GM21737 (cell line): Measurements from ENCODE around the gene KAT14.
"Not testable (repeated sequence)": the region's sequence is repeated elsewhere in the genome, so short reads cannot be mapped to it uniquely, and the experiment has no call there.

Experiments
- ATAC-seq: cut with Tn5 transposase; IDR thresholded peaks from one replicate; pipeline ENCODE4 v1.9.1; 2021; ENCODE audit warnings: mild to moderate bottlenecking, moderate library complexity; ENCODE audit not compliant: unreplicated experiment

The KAT14 gene

GRCh38 chr20:18156045-18156444 is 18.4 kb downstream of the KAT14 start:
- ATAC-seq = no peak

DNA sequence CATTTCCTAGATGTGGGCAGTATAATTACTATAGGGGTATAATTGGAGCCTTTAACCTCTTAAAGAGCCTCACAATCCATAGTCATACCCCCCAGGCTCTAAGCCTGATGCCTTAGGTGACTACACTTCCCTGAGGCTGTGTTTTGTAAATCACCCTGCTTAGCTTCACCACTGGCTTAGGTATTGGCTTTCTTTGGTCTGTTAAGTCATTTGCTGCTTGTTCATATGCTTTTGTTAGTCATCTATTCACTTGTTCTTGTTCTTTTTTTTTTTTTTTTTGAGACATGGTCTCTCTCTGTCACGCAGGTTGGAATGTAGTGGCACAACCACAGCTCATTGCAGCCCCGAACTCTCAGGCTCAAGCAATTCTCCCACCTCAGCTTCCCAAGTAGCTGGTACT is 26.7 kb downstream of the KAT14 start:
- ATAC-seq = no peak

DNA sequence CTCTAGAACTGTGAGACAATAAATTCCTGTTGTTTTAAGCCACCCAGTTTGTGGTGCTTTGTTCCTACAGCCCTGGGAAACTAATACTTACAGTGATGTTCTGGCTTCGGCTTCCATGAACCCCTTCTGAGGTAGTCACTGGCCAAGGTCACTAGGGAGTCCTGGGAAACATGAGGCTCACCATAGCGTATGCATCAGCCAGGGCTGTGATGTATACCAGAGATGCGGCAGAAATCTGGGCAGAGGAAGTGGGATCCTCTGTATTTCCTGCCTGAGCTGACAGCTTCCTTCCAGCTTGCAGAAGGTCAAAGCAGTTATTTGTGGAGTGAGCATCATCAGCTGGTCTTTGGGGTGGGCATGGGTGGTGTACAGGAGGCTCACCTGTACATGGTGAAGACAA is 27.9 kb downstream of the KAT14 start:
- no peak for ATAC-seq

DNA sequence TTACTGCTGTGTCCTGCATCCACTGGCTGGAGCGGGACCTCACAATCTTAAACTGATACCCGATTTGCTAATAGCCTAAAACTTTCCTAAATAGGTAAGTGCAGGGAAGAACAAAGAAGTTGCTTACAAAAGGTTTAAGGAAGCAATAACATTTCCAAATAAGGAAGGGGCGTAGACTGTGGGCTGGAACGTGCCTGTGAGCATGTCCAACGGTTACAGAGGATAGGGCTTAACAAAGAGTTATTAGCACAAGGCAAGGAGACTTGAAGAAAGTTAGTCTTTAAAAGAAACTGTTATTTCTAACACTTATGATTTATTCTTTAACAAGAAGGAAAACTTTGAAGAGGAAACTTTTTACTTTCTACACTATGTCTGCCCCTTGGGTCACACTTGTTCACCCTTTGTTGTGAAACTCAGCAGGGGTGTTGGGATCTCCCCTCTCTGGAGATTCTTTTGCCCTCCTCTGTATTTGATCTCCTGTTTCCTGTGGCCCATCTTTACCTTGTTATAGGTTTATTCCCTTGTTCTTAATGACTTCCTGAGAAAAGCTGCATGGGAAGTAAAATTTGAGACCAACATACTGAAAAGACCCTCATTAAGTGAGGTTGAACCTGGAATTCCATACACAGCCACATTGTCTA is 28.7 kb downstream of the KAT14 start:
- ATAC-seq = no peak

GRCh38 chr20:18166950-18167349 is 29.3 kb downstream of the KAT14 start:
- no peak for ATAC-seq

GRCh38 chr20:18172379-18172778 is 34.7 kb downstream of the KAT14 start:
- ATAC-seq = no peak

DNA sequence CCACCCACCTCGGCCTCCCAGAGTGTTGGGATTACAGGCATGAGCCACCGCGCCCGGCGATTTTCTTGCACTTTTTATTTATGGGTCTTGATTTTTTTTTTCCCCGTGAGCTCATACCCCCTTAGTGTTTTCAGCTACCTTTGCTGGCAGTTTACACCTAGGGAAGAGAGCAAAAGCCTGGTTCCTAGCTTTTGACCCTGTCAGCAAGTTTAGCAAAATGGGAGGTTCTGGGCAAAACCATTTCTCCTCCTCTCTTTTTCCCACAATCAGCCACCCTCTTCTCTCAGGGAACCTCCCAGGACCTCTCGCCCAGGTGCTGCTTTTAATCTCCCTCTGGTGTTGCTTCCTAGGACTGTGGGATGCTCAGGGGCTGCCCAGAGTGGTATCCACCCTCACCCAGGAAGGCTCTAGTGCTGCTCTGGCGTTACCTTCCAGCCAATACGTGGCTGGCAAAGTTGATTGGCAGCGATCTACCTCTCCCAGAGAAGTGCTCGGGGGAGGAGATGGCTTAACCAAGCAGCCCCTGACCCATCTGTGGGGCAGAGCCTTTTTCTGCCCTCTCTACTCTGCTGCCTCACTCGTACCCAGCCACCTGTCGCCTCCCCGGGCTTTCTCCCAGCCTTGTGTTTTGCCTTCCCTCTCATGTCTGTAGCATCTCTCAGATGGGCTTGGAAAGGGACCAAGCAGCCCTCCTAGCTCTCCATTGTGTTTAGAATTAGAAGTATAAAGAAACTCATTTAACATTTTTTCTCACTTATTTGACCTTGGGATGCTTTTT is 37.4 kb downstream of the KAT14 start:
- no peak for ATAC-seq

- ATAC-seq = no peak
Measured at GRCh38 chr20:18176318-18176785, 38.7 kb downstream of the KAT14 start.

GRCh38 chr20:18180366-18180765 is 42.7 kb downstream of the KAT14 start:
- not testable (repeated sequence) for ATAC-seq

- ATAC-seq = no peak
Measured at GRCh38 chr20:18180815-18181214, 43.2 kb downstream of the KAT14 start.

- no peak for ATAC-seq
Measured at GRCh38 chr20:18187020-18187419, 49.4 kb downstream of the KAT14 start.

DNA sequence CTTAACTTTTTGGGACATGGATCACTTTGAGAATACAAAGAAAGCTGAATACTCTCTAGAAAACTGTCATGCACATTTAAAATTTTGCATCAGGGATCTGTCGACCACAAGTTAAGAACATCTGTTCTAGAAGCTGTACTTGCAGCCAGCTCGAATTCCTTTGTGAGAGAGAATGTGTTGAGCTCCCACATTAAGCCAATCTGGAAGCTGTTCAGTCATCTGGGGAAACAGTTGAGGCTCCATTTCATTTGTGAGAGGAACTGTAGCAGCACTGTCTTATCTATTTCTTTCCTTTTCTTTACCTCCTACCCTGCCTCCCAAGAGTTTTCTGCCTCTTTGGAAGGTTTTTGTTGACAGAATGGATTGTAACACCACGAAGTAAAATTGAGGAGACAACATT is 50.8 kb downstream of the KAT14 start:
- ATAC-seq = no peak

GRCh38 chr20:18190338-18191233 is 52.9 kb downstream of the KAT14 start:
- ATAC-seq = no peak

DNA sequence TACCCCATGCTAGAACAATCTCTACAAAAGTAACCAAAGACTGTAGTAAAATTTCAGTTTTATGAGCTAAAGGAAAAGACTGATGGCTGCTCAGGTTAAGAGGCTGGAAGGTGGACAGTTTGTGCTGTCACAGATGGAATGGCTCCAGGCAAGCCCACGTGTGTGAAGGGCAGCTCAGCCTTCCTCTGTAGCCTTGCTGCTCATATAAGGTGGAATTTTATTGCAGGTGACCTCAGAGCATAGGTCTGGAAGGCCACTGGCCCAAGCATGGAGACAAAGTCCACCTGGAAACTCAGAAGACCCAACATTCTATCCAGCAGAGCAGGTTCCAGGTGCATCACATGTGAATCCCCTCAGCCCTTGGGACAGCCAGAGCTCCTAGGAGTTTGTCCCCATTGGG is 53.6 kb downstream of the KAT14 start:
- ATAC-seq = no peak

GRCh38 chr20:18194461-18194860 is 56.8 kb downstream of the KAT14 start:
- not testable (repeated sequence) for ATAC-seq

DNA sequence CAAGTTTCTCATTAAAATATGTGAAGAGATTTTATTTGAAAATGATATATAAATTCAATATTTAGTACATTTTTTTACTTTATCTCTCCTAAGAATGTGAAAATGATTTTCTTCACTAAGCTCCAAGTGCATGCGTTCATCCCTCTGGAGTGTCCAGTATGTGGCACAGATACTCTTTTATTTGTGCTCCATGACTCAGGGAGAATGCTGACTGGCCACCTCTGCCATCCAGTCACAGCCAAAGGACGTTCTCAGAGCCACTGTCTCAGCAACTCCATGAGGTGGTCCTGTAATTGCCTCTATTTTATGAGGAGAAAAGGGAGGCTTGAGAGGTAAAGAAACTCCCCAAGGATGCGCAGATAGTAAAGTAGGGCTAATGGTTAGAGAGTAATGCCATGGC is 58.3 kb downstream of the KAT14 start:
- ATAC-seq = no peak

DNA sequence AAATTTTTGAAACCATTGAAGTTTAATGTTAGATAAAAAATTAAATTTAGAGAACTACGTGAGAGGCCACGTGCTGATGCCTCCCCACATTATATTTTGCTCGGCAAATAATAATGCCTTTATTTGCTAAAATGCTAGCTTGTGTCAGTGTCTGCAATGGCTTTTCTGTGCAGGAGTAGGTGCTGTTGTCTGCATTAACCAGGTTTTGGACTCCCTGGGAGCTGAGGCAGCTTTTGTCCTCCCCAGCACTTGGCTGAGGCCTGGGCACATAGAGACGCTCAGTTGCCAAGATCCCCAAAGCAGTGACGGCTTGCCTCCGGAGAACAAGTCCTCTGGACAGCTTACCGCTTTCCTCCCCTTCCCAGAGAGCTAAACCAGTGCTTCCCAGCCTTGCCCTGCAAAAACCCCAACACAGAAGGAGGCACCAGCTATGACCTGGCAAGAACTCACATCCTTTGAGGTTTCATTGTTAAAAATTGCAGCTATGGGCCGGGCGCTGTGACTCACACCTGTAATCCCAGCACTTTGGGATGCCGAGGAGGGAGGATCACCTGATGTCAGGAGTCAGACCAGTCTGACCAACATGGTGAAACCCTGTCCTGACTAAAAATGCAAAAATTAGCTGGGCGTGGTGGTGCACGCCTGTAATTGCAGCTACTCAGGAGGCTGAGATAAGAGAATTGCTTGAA is 59.9 kb downstream of the KAT14 start:
- no peak for ATAC-seq

DNA sequence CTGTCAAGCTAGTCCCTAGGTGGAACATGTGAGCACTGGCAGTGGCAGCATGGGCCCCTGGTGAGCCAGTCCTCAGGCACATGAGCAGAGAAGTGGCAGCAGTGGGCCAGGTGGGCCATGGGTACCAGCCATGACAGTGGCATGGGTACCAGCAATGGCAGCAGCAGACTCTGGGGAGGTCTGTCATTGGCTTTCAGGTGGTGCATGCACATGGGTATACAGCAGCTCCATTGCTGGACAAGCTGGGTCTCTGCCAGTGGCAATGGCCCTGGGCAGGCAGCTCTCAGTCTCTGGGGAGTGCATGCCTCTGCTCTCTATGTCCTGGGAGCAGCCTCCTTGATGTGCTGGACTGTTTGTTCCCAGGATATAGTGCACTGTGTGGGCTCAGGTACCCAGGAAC is 65.3 kb downstream of the KAT14 start:
- no peak for ATAC-seq

DNA sequence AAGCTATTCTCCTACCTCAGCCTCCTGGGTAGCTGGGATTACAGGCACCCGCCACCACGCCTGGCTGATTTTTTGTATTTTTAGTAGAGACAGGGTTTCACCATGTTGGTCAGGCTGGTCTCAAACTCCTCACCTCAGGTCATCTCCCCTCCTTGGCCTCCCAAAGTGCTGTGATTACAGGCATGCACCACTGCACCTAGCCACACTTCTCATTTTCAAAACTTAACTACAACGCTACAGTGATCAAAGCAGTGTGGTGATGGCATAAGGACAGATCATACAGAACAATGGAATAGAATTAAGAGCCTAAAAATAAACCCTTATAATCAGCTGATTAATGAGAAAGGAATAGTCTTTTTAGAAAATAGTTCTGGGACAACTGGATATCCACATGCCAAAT is 66.0 kb downstream of the KAT14 start:
- ATAC-seq = not testable (repeated sequence)

DNA sequence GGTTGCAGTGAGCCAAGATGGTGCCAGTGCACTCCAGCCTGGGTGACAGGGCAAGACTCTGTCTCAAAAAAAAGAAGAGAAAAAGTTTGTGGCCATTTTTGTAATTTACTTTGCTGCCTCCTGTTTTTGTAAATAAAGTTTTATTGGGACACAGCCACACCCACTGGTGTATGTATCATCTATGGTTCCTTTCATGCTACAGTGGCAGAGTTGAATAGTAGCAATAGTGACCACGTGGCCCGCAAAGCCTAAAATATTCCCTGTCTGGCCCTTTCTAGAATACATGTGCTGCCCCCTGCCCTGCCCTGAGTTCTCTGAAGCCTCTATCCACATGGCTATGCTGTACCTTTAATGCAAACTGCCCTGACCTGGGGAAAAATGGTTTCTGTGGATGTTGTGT is 75.3 kb downstream of the KAT14 start:
- ATAC-seq = no peak

DNA sequence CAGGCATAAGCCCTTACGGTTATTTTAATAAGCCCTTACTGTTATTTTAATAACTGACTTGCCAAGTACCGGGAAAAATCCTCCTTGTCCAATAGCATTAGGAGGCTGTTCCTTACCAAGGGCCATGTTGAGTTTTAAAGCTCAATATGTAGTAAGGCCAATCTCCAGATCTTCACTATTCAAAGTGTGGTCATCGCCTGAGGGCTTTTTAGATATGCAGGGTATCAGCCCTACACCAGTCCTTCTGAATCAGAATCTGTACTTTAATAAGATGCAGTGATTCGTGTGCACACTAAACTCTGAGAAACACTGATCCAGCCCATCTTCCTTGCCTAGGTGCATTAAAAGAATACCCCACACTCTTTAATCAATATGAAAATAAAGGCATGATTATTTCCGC is 77.9 kb downstream of the KAT14 start:
- no peak for ATAC-seq
